ENCODE data around the gene SIX1.

The SIX1 gene

DNA sequence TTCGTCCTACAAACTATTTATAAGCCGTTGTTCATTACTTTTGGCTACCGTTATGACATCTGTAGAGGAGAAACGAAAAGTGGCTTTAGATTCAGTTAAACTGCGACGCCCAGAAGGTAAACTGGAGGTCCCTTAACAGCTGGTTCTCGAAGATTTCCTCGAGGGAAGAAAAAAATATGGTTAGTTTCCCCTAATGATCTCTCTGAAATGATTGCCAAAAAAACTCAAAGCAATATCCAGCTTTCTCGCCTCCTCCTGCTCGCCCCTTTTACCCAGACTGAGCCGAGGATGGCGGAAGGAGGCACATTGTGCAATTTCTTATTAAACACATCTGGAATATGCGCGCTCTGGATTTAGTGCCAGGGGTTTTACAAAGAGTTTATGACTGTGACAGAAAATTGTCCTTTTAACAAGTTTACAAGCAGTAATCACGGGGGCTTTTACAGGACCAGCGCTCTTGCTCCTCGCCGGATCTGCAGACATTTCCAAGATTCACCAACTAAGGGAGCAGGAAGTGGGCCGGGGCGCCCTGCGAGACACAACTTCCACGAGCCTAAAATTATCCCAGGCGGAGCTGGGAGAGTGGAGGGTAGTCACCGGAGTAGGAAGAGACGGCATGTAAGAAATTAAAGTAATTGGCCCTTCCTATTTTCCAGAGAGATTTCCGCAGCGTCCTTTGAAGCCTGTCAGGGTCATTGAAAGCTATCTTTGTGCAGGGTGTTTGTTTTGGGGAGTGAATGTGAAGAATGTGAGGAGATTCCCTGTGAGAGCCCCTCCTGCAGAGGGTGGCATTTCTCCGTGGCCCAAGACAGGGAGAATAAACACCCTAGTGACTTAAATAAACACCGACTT, 5.6 kb downstream of the SIX1 start:
- Histone ChIP-seq H3K36me3 (ENCODE audit: insufficient read depth, low read length) (no peaks in the 10 kb centered on the region), H3K79me2 (ENCODE audit: insufficient read depth, low read length) (no peaks in the 10 kb centered on the region), H3K9me2 (replicated peaks; ENCODE audit: low read depth, low read length) (no peaks in the 10 kb centered on the region), H3K4me2 (ENCODE audit: low read depth, low read length, poor library complexity, severe bottlenecking) (no peak overlapping the region), H4K20me1 (ENCODE audit: insufficient read depth, low read length, poor library complexity, severe bottlenecking) (no peaks in the 10 kb centered on the region), H3K4me1 (ENCODE audit: insufficient read depth, low read length, poor library complexity, severe bottlenecking) (no peaks in the 10 kb centered on the region), H2AFZ (ENCODE audit: low read length) (no peak overlapping the region), H3K27me3 (ENCODE audit: insufficient read depth, low read length, poor library complexity, severe bottlenecking) (no peaks in the 10 kb centered on the region), H3K9me3 (ENCODE audit: insufficient read depth, low read depth, low read length) (no peaks in the 10 kb centered on the region), H3K9ac (ENCODE audit: low read depth, low read length, poor library complexity, severe bottlenecking) (no peak overlapping the region), H3K4me3 (ENCODE audit: low read length, poor library complexity, severe bottlenecking) (no peak overlapping the region), H3F3A (ENCODE audit: low read depth) (no peaks in the 10 kb centered on the region)
- TF ChIP-seq, protein P1, sequence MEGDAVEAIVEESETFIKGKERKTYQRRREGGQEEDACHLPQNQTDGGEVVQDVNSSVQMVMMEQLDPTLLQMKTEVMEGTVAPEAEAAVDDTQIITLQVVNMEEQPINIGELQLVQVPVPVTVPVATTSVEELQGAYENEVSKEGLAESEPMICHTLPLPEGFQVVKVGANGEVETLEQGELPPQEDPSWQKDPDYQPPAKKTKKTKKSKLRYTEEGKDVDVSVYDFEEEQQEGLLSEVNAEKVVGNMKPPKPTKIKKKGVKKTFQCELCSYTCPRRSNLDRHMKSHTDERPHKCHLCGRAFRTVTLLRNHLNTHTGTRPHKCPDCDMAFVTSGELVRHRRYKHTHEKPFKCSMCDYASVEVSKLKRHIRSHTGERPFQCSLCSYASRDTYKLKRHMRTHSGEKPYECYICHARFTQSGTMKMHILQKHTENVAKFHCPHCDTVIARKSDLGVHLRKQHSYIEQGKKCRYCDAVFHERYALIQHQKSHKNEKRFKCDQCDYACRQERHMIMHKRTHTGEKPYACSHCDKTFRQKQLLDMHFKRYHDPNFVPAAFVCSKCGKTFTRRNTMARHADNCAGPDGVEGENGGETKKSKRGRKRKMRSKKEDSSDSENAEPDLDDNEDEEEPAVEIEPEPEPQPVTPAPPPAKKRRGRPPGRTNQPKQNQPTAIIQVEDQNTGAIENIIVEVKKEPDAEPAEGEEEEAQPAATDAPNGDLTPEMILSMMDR (conservative IDR thresholded peaks at IDR 0.05; ENCODE audit: low read length) = no peak
- TF ChIP-seq EZH2phosphoT487 (IDR thresholded peaks at IDR 0.05; ENCODE audit: borderline replicate concordance) = no peak

DNA sequence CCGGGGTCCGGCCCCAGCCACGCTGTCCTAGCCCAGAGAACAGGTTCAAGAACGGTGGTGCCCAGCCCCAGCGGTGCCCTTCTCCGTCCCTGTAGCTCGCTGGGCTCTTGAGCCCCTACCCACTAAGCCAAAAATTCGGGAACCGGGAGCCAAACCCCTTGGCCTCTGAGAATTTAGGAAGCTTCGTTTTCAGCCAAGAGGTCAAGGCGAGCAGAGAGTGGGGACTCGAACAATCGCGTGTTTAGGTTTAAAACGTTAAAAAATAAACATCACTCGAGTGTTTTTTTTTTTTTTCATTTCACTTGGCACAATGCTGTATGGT, 6.2 kb downstream of the SIX1 start:
- no peak overlapping the region for H3K9ac ChIP-seq (ENCODE audit: low read depth, low read length, poor library complexity, severe bottlenecking)
- H3K36me3 ChIP-seq (ENCODE audit: insufficient read depth, low read length) = no peaks in the 10 kb centered on the region
- no peak overlapping the region for H3K4me3 ChIP-seq (ENCODE audit: low read length, poor library complexity, severe bottlenecking)
- H3K9me3 ChIP-seq (ENCODE audit: insufficient read depth, low read depth, low read length) = no peaks in the 10 kb centered on the region
- H3K4me2 ChIP-seq (ENCODE audit: low read depth, low read length, poor library complexity, severe bottlenecking) = no peak overlapping the region
- no peaks in the 10 kb centered on the region for H3K27me3 ChIP-seq (ENCODE audit: insufficient read depth, low read length, poor library complexity, severe bottlenecking)
- H4K20me1 ChIP-seq (ENCODE audit: insufficient read depth, low read length, poor library complexity, severe bottlenecking) = no peaks in the 10 kb centered on the region
- H3K9me2 ChIP-seq (replicated peaks; ENCODE audit: low read depth, low read length) = no peaks in the 10 kb centered on the region
- no peaks in the 10 kb centered on the region for H3K4me1 ChIP-seq (ENCODE audit: insufficient read depth, low read length, poor library complexity, severe bottlenecking)
- TF ChIP-seq, protein P1 (conservative IDR thresholded peaks at IDR 0.05; ENCODE audit: low read length) = no peak
- TF ChIP-seq EZH2phosphoT487 (IDR thresholded peaks at IDR 0.05; ENCODE audit: borderline replicate concordance) = no peak
- no peaks in the 10 kb centered on the region for H3K79me2 ChIP-seq (ENCODE audit: insufficient read depth, low read length)
- no peaks in the 10 kb centered on the region for H3F3A ChIP-seq (ENCODE audit: low read depth)
- H2AFZ ChIP-seq (ENCODE audit: low read length) = no peak overlapping the region

DNA sequence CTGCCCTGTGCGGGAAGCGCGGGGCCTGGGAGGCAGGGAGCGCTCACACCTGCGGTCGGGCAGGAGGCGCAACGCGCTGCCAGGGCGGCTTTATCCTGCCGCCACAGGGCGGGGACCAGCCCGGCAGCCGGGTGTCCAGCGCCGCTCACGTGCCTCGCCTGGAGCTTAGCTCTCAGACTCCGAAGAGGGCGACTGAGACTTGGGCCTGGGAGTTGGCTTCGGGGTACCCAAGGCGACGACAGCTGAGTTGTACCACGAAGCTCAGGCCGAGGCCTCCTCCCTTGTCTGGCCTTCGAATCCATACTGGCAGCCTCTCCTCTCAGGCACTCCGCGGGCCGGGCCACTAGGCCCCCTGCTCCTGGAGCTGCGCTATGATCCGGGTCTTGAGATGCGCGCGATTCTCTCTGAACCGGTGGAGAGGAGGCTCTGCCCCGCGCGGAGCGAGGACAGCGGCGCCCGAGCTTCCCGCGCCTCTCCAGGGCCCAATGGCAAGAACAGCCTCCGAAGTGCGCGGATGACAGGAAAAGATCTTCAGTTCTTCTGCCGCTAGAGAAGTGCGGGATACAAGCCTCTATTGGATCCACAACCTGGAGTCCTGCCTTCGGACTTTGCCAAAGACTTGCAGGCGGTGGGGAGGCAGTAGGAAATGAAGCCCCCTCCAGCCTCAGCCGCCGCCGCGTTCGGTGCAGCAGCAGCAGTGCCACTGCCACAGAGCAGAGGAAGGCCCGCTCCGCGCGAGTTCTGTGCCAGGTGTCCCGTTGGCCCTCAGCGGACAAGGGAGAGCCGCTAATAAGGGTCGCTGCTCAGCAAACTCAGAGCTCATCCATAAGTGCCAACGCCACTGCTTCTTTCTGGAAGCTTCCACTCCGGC, 6.8 kb downstream of the SIX1 start:
- no peak overlapping the region for H3K4me2 ChIP-seq (ENCODE audit: low read depth, low read length, poor library complexity, severe bottlenecking)
- TF ChIP-seq, protein P1 (conservative IDR thresholded peaks at IDR 0.05; ENCODE audit: low read length) = no peak
- no peak for TF ChIP-seq EZH2phosphoT487 (IDR thresholded peaks at IDR 0.05; ENCODE audit: borderline replicate concordance)
- no peak overlapping the region for H3K4me3 ChIP-seq (ENCODE audit: low read length, poor library complexity, severe bottlenecking)
- H3K9ac ChIP-seq (ENCODE audit: low read depth, low read length, poor library complexity, severe bottlenecking) = no peak overlapping the region
- no peaks in the 10 kb centered on the region for H3K4me1 ChIP-seq (ENCODE audit: insufficient read depth, low read length, poor library complexity, severe bottlenecking)
- H2AFZ ChIP-seq (ENCODE audit: low read length) = no peak overlapping the region
- H3K79me2 ChIP-seq (ENCODE audit: insufficient read depth, low read length) = no peaks in the 10 kb centered on the region
- no peaks in the 10 kb centered on the region for H3K9me2 ChIP-seq (replicated peaks; ENCODE audit: low read depth, low read length)
- no peaks in the 10 kb centered on the region for H3K9me3 ChIP-seq (ENCODE audit: insufficient read depth, low read depth, low read length)
- no peaks in the 10 kb centered on the region for H3F3A ChIP-seq (ENCODE audit: low read depth)
- H4K20me1 ChIP-seq (ENCODE audit: insufficient read depth, low read length, poor library complexity, severe bottlenecking) = no peaks in the 10 kb centered on the region
- H3K27me3 ChIP-seq (ENCODE audit: insufficient read depth, low read length, poor library complexity, severe bottlenecking) = no peaks in the 10 kb centered on the region
- no peaks in the 10 kb centered on the region for H3K36me3 ChIP-seq (ENCODE audit: insufficient read depth, low read length)

Data from Loucy (cell line).